ENCODE data around the gene EFEMP1. TPM values are rescaled to one million over a fixed set of nuclear protein-coding genes. Genes with fewer than 3 reads are reported as not detected.

The EFEMP1 gene
- total RNA-seq, 3 donors from 2014 or later, result 9.5 to 80.1 (median 40.8) TPM

- DNase-seq (no peak), ATAC-seq (peak; percentile 42)
- intact Hi-C loops (cut with DNase I, micrococcal nuclease), result loop anchor here in 1 of 2 donors (10.0 kb wide), 1 partner anchor 87 kb away; no protein-coding TSS in a partner anchor
- H3K36me3 ChIP-seq (ENCODE audit: low read depth), result no peaks in the 10 kb centered on the region
- no peak for TF ChIP-seq CTCF (IDR thresholded peaks at IDR 0.05)
- no peak overlapping the region for H3K4me3 ChIP-seq
- no peaks in the 10 kb centered on the region for H3K9me3 ChIP-seq
- H3K4me1 ChIP-seq (ENCODE audit: low read depth), result no peaks in the 10 kb centered on the region
Measured at GRCh38 chr2:55871637-55872036, 51.9 kb downstream of the EFEMP1 start.

DNA sequence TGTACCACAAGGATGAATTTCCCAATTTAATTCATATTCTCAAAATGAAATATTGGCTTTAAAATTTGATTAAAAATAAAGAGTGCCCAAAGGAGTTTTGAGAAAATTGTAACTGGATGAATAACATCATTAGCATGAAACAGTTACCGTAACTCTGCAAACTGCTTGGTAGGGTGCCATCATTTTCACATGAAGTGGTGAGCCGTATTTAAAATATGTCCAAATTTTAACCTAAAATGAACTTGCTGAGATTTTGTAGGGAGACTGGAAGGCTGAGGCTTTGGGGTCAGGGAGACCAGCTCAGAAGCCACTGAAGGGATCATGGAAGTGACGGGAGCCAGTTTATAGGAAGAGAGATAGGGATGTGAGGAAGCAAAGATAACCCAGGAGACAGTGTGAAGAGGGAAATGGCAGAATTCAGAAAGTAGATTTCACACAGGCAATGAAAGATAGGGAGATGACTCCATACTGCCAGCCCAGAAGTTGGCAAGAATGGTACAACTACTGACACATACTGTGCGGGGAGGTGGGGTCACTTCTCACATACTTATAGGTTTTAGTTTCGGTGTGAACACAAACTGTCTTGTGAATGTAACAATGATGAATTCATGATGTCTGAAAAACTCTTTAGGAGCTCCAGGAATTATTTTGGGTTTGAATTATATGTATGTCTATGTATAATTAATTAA, 53.8 kb downstream of the EFEMP1 start:
- Histone ChIP-seq H3K9me3 (no peaks in the 10 kb centered on the region), H3K36me3 (ENCODE audit: low read depth) (no peaks in the 10 kb centered on the region), H3K4me1 (ENCODE audit: low read depth) (no peaks in the 10 kb centered on the region), H3K4me3 (no peak overlapping the region)
- ATAC-seq (no peak), DNase-seq (no peak)
- intact Hi-C loops (cut with DNase I, micrococcal nuclease), result loop anchor here in 1 of 2 donors (10.0 kb wide), 1 partner anchor 85 kb away; no protein-coding TSS in a partner anchor
- TF ChIP-seq CTCF (IDR thresholded peaks at IDR 0.05), result no peak

DNA sequence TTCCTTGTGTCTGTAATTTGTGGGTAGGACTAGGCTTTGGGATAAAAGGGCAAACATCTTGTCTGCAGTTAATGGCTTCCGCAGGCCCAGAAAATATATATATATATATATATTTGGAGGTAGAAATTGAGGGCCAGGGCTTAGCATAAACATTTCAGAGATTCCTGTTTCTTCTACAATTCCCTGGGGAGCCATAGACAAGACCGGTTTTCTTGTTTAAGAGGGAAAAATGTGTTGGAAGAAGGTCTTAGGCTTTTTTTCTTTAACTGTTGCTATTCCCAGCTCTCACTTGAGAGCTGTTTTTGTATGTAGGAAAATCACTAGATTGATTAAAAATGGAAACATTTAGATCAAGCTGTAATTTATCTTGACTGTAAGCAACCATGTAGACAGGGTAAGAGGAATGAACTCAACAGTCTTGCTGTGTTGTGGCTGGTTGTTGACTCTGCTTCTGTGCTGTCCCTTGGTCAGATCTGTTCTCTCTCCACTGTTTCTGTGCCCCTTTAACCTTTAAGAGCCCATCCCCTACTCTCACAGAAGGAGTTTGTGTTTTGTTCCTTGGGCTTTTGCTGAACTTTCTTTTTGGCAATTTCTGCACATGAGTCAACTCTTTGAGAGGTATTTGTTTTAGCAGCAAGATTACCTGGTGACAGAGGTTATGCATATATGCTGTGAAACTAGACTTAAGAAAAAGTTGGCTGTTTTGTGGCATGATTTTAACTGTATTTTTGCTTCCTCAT, 58.3 kb downstream of the EFEMP1 start:
- H3K4me3 ChIP-seq, result no peak overlapping the region
- H3K4me1 ChIP-seq (ENCODE audit: low read depth), result no peaks in the 10 kb centered on the region
- DNase-seq (no peak), ATAC-seq (no peak)
- intact Hi-C loops (cut with DNase I, micrococcal nuclease), result no loop called here
- no peaks in the 10 kb centered on the region for H3K9me3 ChIP-seq
- H3K36me3 ChIP-seq (ENCODE audit: low read depth), result no peaks in the 10 kb centered on the region
- no peak for TF ChIP-seq CTCF (IDR thresholded peaks at IDR 0.05)

DNA sequence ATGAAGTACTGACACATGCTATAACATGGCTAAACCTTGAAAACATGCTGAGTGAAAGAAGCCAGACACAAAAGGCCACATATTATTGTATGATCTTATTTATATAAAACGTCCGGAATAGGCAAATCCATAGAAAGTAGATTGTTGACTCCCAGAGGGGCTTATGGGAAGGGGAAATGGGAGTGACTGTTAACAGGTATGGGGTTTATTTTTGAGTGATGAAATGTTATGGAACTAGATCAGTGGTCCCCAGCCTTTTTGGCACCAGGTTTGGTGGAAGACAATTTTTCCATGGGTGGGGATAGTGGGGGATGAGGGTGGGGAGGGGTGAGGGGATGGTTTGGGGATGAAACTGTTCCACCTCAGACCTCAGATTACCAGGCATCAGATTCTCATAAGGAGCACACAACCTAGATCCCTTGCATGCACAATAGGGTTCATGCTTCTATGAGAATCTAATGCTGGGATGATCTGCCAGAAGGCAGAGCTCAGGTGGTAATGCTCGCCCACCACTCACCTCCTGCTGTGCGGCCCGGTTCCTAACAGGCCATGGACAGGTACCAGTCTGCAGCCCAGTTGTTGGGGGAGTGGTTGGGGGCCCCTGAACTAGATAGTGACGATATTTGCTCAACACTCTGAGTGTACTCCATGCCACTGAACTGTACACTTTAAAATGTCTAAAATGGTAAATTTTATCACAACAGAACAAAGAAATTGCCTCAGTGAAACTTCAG, 59.1 kb downstream of the EFEMP1 start:
- H3K36me3 ChIP-seq (ENCODE audit: low read depth), result no peaks in the 10 kb centered on the region
- ATAC-seq, result no peak
- no peaks in the 10 kb centered on the region for H3K9me3 ChIP-seq
- intact Hi-C loops (cut with DNase I, micrococcal nuclease), result no loop called here
- no peak overlapping the region for H3K4me3 ChIP-seq
- no peak for TF ChIP-seq CTCF (IDR thresholded peaks at IDR 0.05)
- DNase-seq, result no peak
- no peaks in the 10 kb centered on the region for H3K4me1 ChIP-seq (ENCODE audit: low read depth)

GRCh38 chr2:55862673-55863390, 60.8 kb downstream of the EFEMP1 start:
- no peak overlapping the region for H3K4me3 ChIP-seq
- no peaks in the 10 kb centered on the region for H3K36me3 ChIP-seq (ENCODE audit: low read depth)
- DNase-seq (no peak), ATAC-seq (peak; percentile 60)
- H3K4me1 ChIP-seq (ENCODE audit: low read depth), result no peaks in the 10 kb centered on the region
- intact Hi-C loops (cut with DNase I, micrococcal nuclease), result no loop called here
- TF ChIP-seq CTCF (IDR thresholded peaks at IDR 0.05), result no peak
- no peaks in the 10 kb centered on the region for H3K9me3 ChIP-seq
